ENCODE results near the gene CEP170B. TPM values are rescaled to one million over a fixed set of nuclear protein-coding genes. Genes with fewer than 3 reads are reported as not detected.
"Not testable (repeated sequence)": the region's sequence is repeated elsewhere in the genome, so short reads cannot be mapped to it uniquely, and the experiment has no call there.

The CEP170B gene
- total RNA-seq, 1 donor from 2014 or later = 10.2 TPM

DNA sequence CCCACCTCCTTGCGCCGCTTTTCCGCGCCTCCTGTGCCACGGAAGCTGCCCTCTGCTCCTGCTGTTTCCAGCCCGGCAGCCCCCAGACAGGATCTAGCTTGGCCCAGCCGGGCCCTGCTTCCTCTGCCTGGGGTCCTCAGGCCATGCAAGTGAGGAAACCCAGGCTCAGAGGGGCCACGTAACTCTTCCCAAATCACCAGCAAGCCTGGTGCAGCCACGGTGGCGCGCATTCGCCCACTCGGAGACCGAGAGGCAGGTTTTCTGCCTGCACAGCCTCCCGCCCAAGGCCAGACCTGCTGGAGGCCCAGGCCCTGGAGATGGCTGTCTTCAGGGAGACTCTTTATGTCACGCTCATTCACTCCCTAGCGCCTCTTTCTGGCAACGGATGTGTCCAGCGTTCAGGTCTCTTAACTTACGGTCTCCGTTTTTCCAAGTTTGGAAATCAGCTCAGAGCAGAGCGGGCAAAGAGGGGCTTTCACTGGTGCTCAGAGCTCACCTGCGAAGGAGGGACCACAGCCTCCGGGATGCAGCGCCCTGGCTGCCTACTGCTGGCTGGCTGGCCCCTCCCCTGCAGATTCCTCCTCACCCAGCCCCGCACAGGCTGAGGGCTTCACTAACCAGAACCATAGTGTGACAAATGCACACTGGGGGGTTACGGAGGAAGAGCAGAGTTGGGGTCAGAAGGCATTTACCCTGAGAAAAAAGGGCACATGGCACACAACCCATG, 20.6 kb upstream of the CEP170B start:
- DNase-seq = no peak

GRCh38 chr14:104845033-104845666, 19.9 kb upstream of the CEP170B start:
- no peak for DNase-seq

DNA sequence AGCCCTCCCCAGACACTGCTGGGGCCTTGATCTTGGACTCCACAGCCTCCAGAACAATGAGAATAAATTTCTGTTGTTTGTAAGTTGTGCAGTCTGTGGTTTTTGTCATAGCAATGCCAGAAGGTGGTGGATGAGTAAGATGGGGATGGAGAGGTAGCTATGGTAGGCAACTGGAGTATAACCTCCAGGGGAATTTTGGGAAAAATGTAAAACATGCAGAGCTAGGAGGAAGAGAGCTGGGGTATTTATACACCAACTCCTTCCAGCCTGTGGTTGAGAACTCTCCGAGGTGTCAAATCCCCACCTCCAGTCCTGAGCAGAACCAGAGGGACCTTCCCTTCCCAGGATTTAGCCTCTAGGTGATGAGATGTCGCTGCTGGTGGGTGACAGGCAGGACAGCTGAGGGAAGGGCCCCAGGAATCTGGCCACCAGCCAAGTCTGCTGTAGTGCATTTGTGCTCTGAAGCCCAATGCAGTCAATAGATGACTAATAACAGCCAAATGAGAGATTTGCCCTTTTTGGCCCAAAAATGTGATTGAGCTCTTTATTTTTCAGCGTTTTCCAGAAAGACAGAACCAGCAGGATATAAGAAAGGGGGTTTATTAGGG, 19.1 kb upstream of the CEP170B start:
- no peak for DNase-seq

GRCh38 chr14:104852280-104852663, 12.8 kb upstream of the CEP170B start:
- no peak for DNase-seq

DNA sequence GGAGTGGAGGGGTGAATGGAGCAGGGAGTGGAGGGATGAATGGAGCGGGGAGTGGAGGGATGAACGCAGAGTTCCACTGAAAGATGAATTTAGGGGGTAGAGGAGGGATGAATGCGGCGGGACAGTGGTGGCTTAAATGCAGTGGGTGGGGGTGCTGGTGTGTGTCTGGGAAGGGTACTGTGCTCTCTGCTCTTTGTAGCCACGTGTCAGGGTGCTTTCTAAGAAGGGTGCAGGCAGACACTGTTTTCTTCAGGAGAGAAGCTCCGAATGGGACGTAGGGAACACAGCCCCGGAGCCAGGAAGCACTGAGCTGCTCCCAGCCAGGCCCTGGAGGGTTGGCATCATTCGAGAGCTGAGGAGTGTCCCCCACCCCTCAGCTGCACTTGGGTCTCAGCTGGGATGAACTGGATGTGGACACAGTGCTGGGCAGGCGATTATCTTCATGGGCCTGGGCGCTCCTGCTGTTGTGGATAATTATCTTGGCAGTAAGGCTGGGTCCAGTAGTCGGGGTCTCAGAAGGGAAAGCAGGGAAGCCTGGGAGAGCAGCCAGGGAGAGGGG, 9.5 kb upstream of the CEP170B start:
- DNase-seq = no peak

GRCh38 chr14:104856157-104856868, 8.8 kb upstream of the CEP170B start:
- no peak for DNase-seq

GRCh38 chr14:104856869-104857860, 7.9 kb upstream of the CEP170B start:
- DNase-seq = peak; percentile 49

DNA sequence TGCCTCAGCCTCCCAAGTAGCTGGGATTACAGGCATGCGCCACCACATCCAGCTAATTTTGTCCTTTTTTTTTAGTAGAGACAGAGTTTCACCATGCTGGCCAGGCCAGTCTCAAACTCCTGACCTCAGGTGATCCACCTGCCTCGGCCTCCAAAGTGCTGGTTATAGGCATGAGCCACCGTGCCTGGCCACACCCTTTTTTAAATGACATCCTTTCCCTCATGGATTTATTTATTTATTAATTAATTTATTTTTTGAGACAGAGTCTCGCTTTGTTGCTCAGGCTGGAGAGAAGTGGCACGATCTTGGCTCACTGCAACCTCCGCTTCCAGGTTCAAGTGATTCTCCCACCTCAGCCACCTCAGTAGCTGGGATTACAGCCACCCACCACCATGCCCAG, 7.1 kb upstream of the CEP170B start:
- DNase-seq = not testable (repeated sequence)

- DNase-seq = no peak
Measured at GRCh38 chr14:104858811-104859426, 6.1 kb upstream of the CEP170B start.

- DNase-seq = no peak
Measured at GRCh38 chr14:104859900-104860299, 5.2 kb upstream of the CEP170B start.

- DNase-seq = no peak
Measured at GRCh38 chr14:104860414-104860813, 4.7 kb upstream of the CEP170B start.

- no peak for DNase-seq
Measured at GRCh38 chr14:104863131-104863862, 1.8 kb upstream of the CEP170B start.

DNA sequence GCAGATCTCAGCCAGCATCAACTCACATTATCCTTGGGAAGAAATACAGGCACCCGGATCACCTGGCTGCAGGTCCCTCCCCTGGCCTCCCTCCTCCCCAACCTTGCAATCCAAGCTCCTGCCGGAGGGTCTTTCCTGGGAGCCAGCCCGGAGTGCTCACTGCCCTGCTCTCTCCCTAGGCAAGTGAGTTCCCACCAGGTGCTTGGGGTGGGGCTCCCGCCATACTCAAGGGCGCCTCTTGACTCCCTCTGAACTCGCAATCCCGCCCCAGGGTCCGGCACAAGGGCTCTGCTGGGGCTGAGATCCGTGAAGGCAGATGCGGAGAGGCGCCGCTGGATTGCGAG, 1.2 kb upstream of the CEP170B start:
- DNase-seq = no peak

DNA sequence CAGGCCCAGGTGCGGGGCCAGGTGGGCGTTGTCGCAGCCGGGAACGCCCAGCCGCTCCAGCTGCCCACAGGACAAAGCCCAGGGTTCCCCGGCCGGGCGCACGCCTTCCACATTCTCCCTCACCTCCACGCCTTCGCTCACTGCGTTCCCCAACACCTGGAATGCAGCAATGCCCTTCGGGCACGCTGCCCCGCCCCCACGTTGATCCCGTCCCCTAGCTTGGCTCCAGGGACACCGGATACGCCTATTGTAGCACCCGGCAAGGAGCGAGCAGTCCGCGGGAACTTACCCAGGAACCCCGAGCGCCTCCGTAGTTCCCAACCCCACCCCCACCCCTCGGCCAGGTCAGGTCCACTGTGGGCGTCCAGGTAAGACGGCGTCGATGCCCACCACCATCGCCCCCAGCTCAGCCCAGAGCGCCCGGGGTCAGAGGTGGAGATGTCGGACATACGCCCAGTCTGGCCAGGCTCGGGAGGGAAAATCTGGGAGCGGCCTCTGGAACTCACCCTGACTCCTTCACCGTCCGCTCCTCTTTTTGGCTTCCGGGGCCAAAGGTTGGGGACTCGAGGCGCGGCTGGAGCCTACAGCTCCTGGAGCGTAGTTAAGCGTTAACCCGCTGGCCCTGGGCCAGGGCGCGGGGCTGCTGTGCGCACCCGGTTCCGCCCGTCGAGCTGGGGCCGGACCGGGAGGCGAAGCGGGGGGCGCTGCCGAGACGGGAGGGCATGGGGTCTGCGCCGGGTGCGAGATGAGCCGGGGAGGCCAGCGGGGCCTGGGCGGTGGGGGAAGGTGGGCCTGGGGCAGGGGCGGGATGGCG, 594 bp upstream of the CEP170B start:
- DNase-seq = no peak

DNA sequence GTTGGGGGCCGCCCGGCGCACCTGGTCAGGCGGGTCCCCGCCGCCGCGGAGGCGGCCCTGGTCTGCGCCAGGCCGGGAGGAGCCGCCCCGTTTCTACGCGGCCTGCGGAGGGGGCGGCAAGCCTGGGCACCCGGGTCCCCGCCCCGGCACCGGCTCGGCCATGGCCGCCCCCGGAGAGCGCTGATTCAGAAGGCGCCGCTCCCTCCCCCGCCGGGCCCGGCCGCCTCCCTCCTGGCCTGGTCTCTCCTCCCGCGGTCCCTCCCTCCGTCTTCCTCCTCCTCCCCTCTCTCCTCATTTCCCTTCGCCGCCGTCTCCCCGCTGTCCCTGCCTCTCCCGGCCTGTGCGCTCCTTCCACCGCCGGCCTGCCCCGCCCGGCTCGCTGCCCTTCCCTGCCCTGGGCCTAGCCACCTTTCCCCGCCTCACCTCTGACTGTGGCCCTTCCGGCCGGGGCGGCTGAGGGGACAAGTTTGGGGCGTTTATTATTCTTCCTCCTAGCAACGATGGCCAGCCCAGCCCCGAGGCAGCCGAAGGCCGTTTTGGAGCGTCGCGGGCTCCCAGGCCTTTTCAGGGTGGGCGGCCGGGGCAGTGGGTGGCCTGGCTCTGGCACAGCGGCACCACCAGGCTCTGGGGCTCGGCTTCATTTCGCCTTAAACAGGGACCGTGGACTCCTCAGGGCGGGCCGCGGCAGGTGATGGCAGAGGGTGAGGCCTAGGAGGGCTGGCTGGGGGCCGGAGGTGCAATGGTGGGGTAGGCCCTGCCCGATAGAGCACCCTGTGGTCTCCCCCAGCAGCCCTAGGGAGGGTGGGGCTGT, 768 bp downstream of the CEP170B start:
- DNase-seq = no peak

DNA sequence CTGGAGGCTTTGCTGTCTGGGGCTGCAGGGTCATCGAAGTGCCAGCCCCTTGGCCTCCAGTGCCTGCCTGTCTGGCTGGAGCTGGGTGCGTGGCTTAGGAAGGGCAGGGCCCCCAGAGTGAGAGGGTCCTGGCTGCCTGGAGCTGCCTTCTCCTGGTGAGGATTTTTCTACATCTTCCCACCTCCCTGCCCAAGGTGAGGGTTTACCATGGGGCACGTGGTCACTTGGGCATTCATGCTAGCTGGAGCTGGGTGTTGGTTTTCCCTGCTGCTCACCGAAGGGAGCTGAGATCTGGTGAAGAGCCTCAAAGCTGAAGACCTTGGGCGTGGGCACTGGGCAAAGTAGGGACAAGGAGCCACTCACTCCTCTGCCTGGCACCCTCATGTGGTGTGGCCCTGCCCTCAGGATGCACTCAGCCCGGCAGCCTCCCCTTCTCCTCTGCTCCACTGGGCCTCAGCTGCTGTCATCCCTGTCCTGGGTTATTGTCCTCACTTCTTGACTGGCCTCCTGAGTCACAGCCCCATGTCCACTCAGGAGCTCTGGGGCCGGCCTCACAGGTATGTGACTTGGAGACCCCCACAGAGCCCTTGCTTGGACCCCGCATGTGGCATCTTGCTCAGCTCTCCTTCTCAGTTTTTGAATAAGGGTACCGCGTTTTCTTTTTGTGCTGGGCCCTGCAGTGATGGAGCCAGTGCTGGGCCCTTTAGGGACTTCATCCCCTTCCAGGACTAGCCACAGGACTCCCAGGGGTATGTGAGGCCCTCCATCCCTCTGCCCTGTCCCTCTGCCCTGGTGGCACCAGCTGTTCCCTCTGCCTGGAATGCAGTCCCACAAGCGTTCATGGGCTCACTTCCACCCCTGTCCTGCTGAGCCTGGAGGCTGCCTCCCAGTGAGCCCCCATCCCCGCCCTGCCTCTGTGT, 1.6 kb downstream of the CEP170B start:
- no peak for DNase-seq

GRCh38 chr14:104867371-104868059, 2.4 kb downstream of the CEP170B start:
- DNase-seq = no peak

Data from skin of body (tissue), 2 donors.